Hindlimb muscle (tissue), 1 donor: ENCODE measurements around the gene ERAP2. TPM values are rescaled to one million over a fixed set of nuclear protein-coding genes. Genes with fewer than 3 reads are reported as not detected.
A peak's percentile ranks its signal among the peaks of the same experiment; 100 is the strongest.
"Not testable (repeated sequence)": the region's sequence is repeated elsewhere in the genome, so short reads cannot be mapped to it uniquely, and the experiment has no call there.

Source experiments
- DNase-seq: peaks from one replicate; pipeline ENCODE4 v3.0.0-alpha.2; 2013
- polyA plus RNA-seq: library from polyadenylated mRNA; unstranded; fragments of 120-200 nt; gene quantifications from one replicate; pipeline ENCODE4 v1.2.1, GENCODE V29; 2013; ENCODE audit not compliant: insufficient read length

Gene ERAP2
- polyA plus RNA-seq, 1 donor: 8.4 TPM

GRCh38 chr5:96863949-96864584, 12.2 kb upstream of the ERAP2 start:
- DNase-seq: no peak

- DNase-seq: no peak
These were observed 11.3 kb upstream of the ERAP2 start for GRCh38 chr5:96864922-96865530.

DNA sequence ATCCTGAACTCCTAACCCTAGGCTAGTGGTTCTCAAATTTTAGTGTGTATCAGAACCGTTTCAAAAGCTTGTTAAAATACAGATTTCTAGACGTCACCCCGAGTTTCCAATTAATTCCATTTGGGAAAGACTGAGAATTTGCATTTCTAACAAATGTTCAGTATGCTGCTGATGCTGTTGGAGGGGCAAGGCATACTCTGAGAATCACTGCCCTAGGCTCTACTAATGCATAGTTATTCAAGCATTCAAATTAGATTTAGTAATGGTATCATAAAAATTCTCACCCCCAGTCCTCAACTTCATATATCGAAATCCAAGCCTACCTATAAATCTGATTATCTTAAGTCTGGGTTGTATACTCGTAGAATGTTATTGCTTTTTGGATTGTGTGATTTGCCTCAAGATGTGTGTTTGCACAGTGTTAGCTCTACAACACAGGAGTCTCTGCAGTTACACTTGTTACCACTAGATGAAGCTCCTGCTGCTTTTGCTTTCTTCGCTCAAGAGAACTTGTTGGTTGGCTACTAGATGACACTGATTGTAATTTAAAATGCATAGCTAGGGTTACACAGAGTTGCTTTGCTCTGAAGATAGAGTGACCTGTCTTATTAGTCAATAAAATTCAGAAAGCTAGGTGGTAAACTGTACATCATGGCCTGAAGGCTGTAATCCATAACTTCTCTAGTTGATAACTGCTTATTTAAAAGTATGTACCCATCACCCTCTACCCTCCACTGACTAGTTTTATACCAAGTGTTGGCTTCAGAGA, 7.5 kb upstream of the ERAP2 start:
- DNase-seq: peak; percentile 29

- DNase-seq: no peak
These were observed 7.0 kb upstream of the ERAP2 start for GRCh38 chr5:96869372-96869641.

DNA sequence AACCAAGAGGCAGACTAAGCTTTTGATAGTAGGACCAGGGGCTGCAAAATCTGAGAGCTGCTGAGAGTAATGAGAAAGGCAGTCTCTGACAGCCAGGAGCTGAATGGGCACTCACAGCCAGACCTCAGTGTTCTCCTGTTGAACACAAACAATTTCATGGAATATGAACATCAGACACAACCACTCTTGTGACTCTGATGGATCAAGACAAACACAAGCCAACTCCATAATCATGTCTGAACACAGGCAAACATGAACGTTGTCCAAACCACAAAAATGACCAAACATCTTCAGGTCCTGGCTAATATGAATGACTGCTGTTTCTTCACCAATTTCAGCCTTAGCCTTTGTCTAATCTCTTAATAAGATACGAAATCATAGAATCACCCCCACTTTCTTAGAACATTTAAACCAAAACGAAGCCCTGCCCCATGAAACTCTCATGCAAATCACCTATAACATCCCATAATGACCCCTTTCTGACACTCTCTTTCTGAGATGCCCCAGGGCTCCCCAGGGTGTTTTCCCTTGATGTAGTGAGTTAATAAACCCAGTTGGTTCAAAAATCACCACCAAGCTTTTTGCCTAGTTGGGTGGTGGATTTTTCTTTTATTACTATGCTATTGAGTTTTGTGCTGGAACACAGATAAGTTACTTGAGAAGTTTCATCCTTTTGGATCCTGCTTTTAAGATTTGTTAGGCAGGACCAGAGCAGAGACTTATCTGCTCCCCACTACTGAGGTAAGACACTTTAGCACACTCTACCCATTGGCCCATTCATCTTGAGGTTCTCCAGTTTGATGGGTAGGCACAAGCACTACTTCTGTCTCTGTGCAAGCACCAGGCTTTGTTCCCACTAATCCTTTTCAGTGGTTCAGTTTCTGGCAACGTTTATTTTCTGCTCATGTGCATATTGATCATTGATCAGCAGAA, 5.9 kb upstream of the ERAP2 start:
- DNase-seq: no peak

GRCh38 chr5:96871027-96871399, 5.3 kb upstream of the ERAP2 start:
- DNase-seq: no peak

DNA sequence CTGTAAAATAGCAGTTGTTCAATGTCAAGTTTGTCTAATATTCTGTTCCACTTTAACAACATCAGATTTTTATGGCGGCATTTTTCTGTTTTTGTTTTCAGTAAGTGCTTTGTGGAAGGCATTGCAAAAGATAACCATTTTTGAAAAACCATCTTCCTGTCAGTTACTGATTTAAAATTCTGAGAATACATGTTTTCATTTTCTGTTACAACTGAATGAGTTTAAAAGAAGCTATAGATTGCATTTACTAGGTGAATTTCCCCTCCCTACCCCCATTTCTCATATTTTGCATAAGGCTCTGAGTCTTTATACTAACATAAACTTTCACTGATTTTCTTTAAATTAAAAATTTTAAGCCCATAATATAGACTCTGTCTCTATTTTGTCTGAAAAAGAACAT, 4.6 kb upstream of the ERAP2 start:
- DNase-seq: no peak

GRCh38 chr5:96873449-96873848, 2.9 kb upstream of the ERAP2 start:
- DNase-seq: no peak

- no peak for DNase-seq
These were observed 1.7 kb upstream of the ERAP2 start for GRCh38 chr5:96874631-96875030.

DNA sequence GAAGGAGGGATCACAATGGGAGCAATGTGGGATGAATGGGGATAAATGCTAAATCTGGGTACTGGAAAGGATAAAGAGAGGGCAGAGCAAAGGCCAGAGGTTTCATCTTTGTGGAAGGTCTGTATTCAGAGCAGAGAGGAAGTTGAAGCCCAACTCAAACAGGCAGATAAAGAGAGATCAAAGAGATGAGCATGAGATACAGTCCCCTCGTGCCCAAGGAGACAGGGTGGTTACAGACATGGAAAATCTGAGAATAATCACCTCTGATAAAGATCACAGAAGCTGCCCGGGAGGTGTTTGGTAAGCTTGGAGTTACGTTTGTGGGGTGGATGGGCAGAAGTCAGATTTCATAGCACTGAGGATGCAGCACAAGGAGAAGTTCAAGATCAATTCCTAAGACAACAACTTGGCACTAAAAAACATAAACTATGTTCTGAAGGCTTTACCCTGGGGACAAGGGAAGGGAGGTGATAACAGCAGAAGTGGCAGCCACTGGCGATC, 459 bp upstream of the ERAP2 start:
- peak; percentile 12 for DNase-seq

DNA sequence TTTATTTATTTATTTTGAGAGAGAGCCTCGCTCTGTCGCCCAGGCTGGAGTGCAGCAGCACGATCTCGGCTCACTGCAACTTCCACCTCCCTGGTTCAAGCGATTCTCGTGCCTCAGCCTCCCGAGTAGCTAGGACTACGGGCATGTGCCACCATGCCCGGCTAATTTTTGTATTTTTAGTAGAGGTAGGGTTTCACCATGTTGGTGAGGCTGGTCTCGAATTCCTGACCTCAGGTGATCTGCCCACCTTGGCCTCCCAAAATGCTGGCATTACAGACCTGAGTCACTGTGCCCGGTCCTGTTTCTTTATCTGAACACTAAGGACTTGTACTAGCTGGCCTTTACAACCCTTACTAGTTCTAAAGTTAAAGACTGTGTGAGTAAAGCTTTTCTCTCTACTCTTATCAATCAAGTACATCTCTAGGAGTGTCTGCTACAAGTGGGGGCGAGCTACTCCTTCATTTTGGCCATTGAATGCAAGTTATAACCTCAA, 723 bp downstream of the ERAP2 start:
- DNase-seq: not testable (repeated sequence)

DNA sequence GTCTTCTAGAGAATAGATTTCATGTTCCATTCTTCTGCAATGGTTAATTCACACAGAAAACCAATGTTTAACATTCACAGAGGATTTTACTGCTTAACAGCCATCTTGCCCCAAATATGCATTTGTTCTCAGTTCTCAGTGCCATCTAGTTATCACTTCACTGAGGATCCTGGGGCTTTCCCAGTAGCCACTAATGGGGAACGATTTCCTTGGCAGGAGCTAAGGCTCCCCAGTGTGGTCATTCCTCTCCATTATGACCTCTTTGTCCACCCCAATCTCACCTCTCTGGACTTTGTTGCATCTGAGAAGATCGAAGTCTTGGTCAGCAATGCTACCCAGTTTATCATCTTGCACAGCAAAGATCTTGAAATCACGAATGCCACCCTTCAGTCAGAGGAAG, 3.4 kb downstream of the ERAP2 start:
- DNase-seq: no peak

DNA sequence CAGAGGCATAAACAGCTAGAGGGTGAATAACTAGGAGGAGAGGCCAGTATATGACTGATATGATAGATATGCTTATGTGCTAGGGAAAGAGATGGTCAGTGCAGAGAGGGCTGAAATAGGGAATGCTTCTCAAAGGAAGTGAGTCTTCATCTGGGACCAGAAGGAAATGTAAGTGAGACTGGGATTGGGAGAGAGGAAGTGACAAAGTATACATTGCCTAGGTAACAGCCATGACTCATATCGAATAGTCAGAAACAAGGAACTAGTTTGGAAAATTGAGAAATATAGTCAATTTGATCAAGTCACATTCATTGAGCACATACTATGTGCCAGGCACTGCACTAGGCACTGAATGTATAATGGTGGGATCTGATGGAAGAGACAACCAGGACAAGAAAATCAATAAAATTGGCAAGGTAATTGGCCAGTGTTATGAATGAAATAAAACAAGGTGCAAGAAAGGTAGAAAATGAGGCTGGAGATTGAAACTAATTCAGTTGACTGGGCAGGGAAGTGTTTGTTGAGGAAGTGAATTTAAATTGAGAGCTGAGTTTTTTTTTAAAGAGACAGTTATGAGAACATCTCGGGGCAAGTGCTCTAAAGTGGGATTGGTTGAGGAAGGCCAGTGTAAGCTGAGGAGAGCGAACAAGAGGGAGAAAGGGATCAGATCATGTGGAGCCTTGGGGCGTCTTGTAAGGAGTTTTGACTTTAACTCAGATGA, 4.3 kb downstream of the ERAP2 start:
- DNase-seq: no peak

DNA sequence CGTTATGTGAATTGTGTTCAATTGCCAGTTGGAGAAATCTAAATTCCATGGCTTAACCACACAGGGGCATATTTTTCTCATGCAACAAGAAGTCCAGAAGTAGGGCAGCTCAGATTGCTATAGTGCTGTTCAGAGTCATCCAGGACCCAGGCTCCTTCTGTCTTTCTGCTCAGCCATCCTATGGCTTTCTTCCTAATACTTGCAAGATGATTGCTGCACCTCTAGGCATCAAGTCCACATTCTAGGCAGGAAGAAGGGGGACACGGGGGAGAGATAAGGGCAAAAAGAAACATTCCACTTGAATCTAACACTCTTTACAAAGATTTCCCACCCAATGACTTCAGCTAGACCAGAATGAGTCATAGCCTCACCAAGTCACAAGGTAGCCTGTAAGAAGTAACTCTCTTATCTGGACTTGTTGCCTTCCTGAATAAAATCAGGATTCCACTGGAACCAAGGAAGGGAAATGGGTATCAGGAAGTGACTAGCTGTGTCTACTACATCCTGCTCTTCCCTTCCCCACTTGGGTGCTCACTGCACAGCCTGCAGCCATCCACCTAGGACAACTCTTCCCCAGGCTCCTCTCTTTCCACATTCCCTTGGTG, 5.3 kb downstream of the ERAP2 start:
- no peak for DNase-seq

GRCh38 chr5:96883871-96884270, 7.6 kb downstream of the ERAP2 start:
- no peak for DNase-seq

- DNase-seq: no peak
These were observed 8.7 kb downstream of the ERAP2 start for GRCh38 chr5:96884995-96885394.

GRCh38 chr5:96885518-96886338, 9.4 kb downstream of the ERAP2 start:
- no peak for DNase-seq

DNA sequence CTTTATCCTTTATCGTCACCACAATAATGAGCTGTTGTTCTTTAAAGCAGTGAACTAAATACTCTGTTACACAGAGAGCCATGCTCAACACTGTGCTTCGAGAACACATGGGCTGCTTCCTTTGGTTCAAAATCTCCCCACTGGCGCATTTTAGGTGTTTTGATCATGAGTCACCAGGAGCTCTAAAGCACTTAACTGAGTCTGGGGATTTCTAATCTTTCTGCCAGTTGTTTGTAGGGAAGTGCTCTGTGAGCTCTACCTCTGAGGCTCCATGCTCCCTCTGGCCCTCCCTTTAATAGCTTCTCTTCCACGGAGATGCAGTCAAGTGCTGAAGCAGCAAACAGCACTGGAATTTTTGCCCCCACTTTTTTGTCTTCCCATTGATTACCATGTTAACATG, 17.0 kb downstream of the ERAP2 start:
- DNase-seq: no peak

- no peak for DNase-seq
These were observed 20.0 kb downstream of the ERAP2 start for GRCh38 chr5:96896276-96896675.

DNA sequence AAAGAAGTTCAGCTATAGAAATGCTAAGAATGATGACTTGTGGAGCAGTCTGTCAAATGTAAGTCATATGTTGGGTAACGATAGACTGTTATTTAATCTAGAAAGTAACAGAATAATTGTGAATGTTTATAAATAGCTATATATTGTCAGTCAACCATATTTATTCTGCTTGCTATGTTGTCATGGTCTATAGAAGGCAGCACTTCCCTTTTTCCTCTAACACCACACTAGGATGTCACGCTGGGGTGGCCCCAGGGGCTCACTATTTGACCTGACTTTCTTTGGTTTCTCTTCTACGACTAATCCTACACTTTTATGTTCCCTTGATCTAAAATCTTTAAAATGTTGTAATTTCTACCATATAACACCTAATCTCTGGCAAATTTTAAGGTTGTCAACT, 20.5 kb downstream of the ERAP2 start:
- no peak for DNase-seq

DNA sequence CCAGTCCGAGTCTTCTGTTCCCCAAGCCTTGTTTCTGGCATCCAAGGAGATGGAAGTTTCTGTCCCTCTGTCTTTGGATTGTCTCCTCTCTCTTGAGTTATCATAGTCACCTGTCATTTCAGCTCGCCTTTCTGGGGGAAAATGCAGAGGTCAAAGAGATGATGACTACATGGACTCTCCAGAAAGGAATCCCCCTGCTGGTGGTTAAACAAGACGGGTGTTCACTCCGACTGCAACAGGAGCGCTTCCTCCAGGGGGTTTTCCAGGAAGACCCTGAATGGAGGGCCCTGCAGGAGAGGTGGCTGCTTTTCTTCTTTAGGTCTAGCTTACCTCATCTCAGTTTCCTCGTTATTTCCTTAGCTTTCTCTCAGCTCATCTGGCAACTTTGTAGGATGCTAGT, 25.1 kb downstream of the ERAP2 start:
- DNase-seq: no peak
